GM12878 (cell line): ENCODE results near the gene CNTNAP2. TPM values are rescaled to one million over a fixed set of nuclear protein-coding genes. Genes with fewer than 3 reads are reported as not detected.

ENCODE experiments used
- ATAC-seq: fragments of 200-7000 bp; cut with Tn5 transposase; 3 replicates; pipeline ENCODE4 v1.9.1; 2020; ENCODE audit warnings: mild to moderate bottlenecking, moderate library complexity
- BruUV-seq: library from RNA; stranded (reverse); fragments of 400-500 nt; replicated peaks from 2 replicates; lab custom pipeline; 2021; lab: Mats Ljungman, UMichigan
- CTCF ChIA-PET: fragments of 300-600 bp; sonication (Branson Sonifier 250); formaldehyde crosslinking; extraction: SDS; loops from one replicate; lab custom pipeline; 2021; ENCODE audit warnings: inconsistent platforms; lab: Yijun Ruan, JAX
- POLR2A ChIA-PET: fragments of 350-600 bp; formaldehyde crosslinking; extraction: SDS; loops from one replicate; lab custom pipeline; 2021; ENCODE audit warnings: inconsistent platforms; lab: Charles Lee
- RAD21 ChIA-PET: fragments of 300-600 bp; sonication (Branson Sonifier 250); formaldehyde crosslinking; loops from one replicate; lab custom pipeline; 2023; ENCODE audit warnings: antibody characterized with exemption; ENCODE audit not compliant: unreplicated experiment; lab: Charles Lee
- SMC1A ChIA-PET: fragments of 300-600 bp; sonication (Branson Sonifier 250); formaldehyde crosslinking; loops from one replicate; lab custom pipeline; 2023; ENCODE audit not compliant: unreplicated experiment, uncharacterized antibody; lab: Charles Lee
- DNase-seq: peaks from one replicate; pipeline ENCODE4 v3.0.0-alpha.2; 2011; ENCODE audit warnings: low read depth, low spot score
- FAIRE-seq: peaks from 3 replicates; lab custom pipeline; 2011; peaks lifted over from hg19 to GRCh38; lab: Jason Lieb, UNC
- H2AFZ ChIP-seq: 2 replicates; pipeline ENCODE4 v1.6.0; 2011; ENCODE audit warnings: low read depth, low read length, control low read depth; ENCODE audit not compliant: control insufficient read depth
- H3K27ac ChIP-seq: 2 replicates; pipeline ENCODE4 v1.5.1; 2011; ENCODE audit warnings: control low read depth; ENCODE audit not compliant: control insufficient read depth, insufficient read depth
- H3K27me3 ChIP-seq, 2 experiments: replicated peaks in 1 of 2; 2 replicates each; pipeline versions ENCODE4 v1.6.0 to v1.6.1; 2011; ENCODE audit warnings: low read length in 1 of 2; ENCODE audit not compliant: control insufficient read depth in 2 of 2, insufficient read depth in 2 of 2
- H3K36me3 ChIP-seq, 2 experiments: 2 replicates each; pipeline ENCODE4 v1.5.1; 2011; ENCODE audit warnings: low read length in 1 of 2; ENCODE audit not compliant: control insufficient read depth in 2 of 2, insufficient read depth in 2 of 2
- H3K4me1 ChIP-seq: 2 replicates; pipeline ENCODE4 v1.6.1; 2011; ENCODE audit warnings: mild to moderate bottlenecking, low read length, moderate library complexity, mixed read lengths; ENCODE audit not compliant: control insufficient read depth, insufficient read depth
- H3K4me2 ChIP-seq: 2 replicates; pipeline ENCODE4 v1.6.0; 2011; ENCODE audit warnings: control low read depth; ENCODE audit not compliant: control insufficient read depth, insufficient read depth
- H3K4me3 ChIP-seq: fragments of 200-600 bp; sonication (generic); 2 replicates; pipeline ENCODE4 v1.5.1; 2016
- H3K79me2 ChIP-seq: 2 replicates; pipeline ENCODE4 v1.6.0; 2011; ENCODE audit warnings: low read length; ENCODE audit not compliant: control insufficient read depth, insufficient read depth
- H3K9ac ChIP-seq: 2 replicates; pipeline ENCODE4 v1.8.0; 2011; ENCODE audit warnings: low read length, control low read depth, mixed read lengths; ENCODE audit not compliant: control insufficient read depth, insufficient read depth
- H3K9me3 ChIP-seq: replicated peaks from 3 replicates; pipeline ENCODE4 v1.5.1; 2011; ENCODE audit warnings: mild to moderate bottlenecking, low read length; ENCODE audit not compliant: control insufficient read depth, insufficient read depth
- H4K20me1 ChIP-seq: 2 replicates; pipeline ENCODE4 v1.6.0; 2011; ENCODE audit not compliant: control insufficient read depth, insufficient read depth
- BHLHE40 ChIP-seq, 2 experiments: fragments of 450-650 bp in 1 of 2; IDR thresholded peaks; 2 replicates each; pipeline ENCODE4 v1.6.1; 2011 to 2017; ENCODE audit warnings: low read depth in 2 of 2, borderline replicate concordance in 1 of 2, improper control_type of control experiment in 1 of 2, low read length in 1 of 2, mild to moderate bottlenecking in 1 of 2
- DPF2 ChIP-seq: fragments of 450-650 bp; IDR thresholded peaks from 2 replicates; pipeline ENCODE4 v1.6.1; 2017; ENCODE audit warnings: mild to moderate bottlenecking
- HDAC2 ChIP-seq: fragments of 200-600 bp; sonication (generic); IDR thresholded peaks from 2 replicates; pipeline ENCODE4 v1.6.1; 2017
- IKZF2 ChIP-seq, 2 experiments: fragments of 450-650 bp; IDR thresholded peaks; 2 replicates each; pipeline ENCODE4 v1.6.1; 2017; ENCODE audit warnings: mild to moderate bottlenecking in 2 of 2, moderate library complexity in 2 of 2
- LARP7 ChIP-seq: fragments of 450-650 bp; IDR thresholded peaks from 2 replicates; pipeline ENCODE4 v1.6.1; 2017; ENCODE audit warnings: mild to moderate bottlenecking
- MEF2A ChIP-seq: IDR thresholded peaks from 2 replicates; pipeline ENCODE4 v1.6.1; 2011; ENCODE audit warnings: low read depth, mild to moderate bottlenecking, low read length, moderate library complexity; ENCODE audit not compliant: insufficient read depth
- MTA3 ChIP-seq: IDR thresholded peaks from 2 replicates; pipeline ENCODE4 v1.6.1; 2012; ENCODE audit warnings: low read length, inconsistent platforms, borderline replicate concordance
- NFXL1 ChIP-seq: fragments of 450-650 bp; IDR thresholded peaks from 2 replicates; pipeline ENCODE4 v1.6.1; 2017; ENCODE audit warnings: antibody characterized with exemption, mild to moderate bottlenecking, borderline replicate concordance
- NRF1 ChIP-seq: conservative IDR thresholded peaks from 2 replicates; pipeline ENCODE4 v1.6.1; 2011; ENCODE audit warnings: mild to moderate bottlenecking, low read depth, low read length, improper control_type of control experiment
- PAX5 ChIP-seq: IDR thresholded peaks from 2 replicates; pipeline ENCODE4 v1.6.1; 2011; ENCODE audit warnings: low read depth, low read length, borderline replicate concordance
- PML ChIP-seq: IDR thresholded peaks from 2 replicates; pipeline ENCODE4 v1.6.1; 2012; ENCODE audit warnings: low read length, inconsistent platforms
- WRNIP1 ChIP-seq: IDR thresholded peaks from 2 replicates; pipeline ENCODE4 v1.6.1; 2011; ENCODE audit warnings: low read depth, low read length, improper control_type of control experiment, borderline replicate concordance
- WGBS: methylation state at CpG from one replicate; pipeline ENCODE4 v1.1.6; 2016; ENCODE audit warnings: low lambda C conversion rate; ENCODE audit not compliant: insufficient replicate concordance, insufficient coverage; ENCODE audit errors: missing lambda C conversion rate; 5-methylcytosine and 5-hydroxymethylcytosine counted together
- in situ Hi-C: fragments of 300-500 bp; cut with MboI; formaldehyde crosslinking; loops from 9 replicates; pipeline ENCODE4 v1.14.3; 2018; ENCODE audit warnings: mixed read lengths
- intact Hi-C: fragments of 100-400 bp; cut with micrococcal nuclease; formaldehyde crosslinking; loops from one replicate; pipeline ENCODE4 v1.14.2; 2022; ENCODE audit not compliant: unreplicated experiment
- polyA plus RNA-seq, 11 experiments: library from polyadenylated mRNA; depleted of rRNA in 4 of 11; unstranded in 6 of 11; stranded (reverse) in 5 of 11; fragments of >200 nt; fragmentation: Nextera tagmentation in 4 of 11; fragmentation: Illumina TruSeq in 1 of 11; extraction: Ambion mirVana in 4 of 11; extraction: Trizol in 1 of 11; gene quantifications; 1 replicate in 1 of 11; 2 replicates in 10 of 11; pipeline versions ENCODE4 v1.2.1 to v1.2.3, GENCODE V29; 2011 to 2016; ENCODE audit warnings: inconsistent platforms in 2 of 11, missing spikeins in 2 of 11, low read depth in 1 of 11
- total RNA-seq, 4 experiments: library from RNA; depleted of rRNA in 3 of 4; stranded (reverse); fragments of >200 nt in 3 of 4; fragmentation: Illumina TruSeq in 1 of 4; extraction: Trizol in 1 of 4; gene quantifications; 2 replicates each; pipeline versions ENCODE4 v1.2.1 to v1.2.3, GENCODE V29; 2013 to 2021
- TF ChIP-seq, protein P1 (sequence below): IDR thresholded peaks from 2 replicates; pipeline ENCODE4 v1.6.1; 2011; ENCODE audit warnings: borderline replicate concordance, low read depth, mild to moderate bottlenecking, moderate library complexity, mixed read lengths, low read length; ENCODE audit not compliant: insufficient read depth; ENCODE audit errors: extremely low read length
- TF ChIP-seq, protein P2 (sequence below): IDR thresholded peaks from 2 replicates; pipeline ENCODE4 v1.6.1; 2011; ENCODE audit warnings: low read depth, mild to moderate bottlenecking, low read length, moderate library complexity, borderline replicate concordance; ENCODE audit errors: extremely low read depth
- TF ChIP-seq, protein P3 (sequence below): fragments of 150-350 bp; IDR thresholded peaks from 2 replicates; pipeline ENCODE4 v1.6.1; 2016; ENCODE audit warnings: low read depth, low read length
- TF ChIP-seq, protein P4 (sequence below): fragments of 450-650 bp; formaldehyde crosslinking; IDR thresholded peaks from 2 replicates; pipeline ENCODE4 v1.5.0; 2022; ENCODE audit warnings: mild to moderate bottlenecking, missing genetic modification characterization

Gene CNTNAP2
- total and polyA plus RNA-seq, 10 of the 15 experiments (the other 5 are each of a cell fraction or from before 2014, with no cell fraction given): 0.03 to 0.08 (median 0.03) TPM; not detected in 7

DNA sequence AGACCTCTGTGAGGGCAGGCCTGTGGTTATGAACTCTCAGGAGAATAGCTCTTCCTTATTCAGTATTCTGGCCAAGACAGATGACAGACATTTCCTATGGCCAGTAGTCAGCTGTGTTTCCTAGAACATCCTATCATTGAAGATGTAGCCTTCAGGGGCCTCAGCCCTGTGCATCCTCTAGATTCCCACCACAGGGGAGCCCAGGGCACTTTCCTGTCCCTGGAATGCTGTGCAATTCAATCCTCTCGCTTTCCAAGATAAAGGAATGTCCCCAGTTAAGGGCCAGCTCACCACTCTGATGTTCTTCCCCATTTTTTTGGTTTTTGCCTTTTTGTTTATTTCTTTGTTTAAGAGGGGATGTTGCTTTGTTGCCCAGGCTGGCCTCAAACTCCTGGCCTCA is 1895.2 kb downstream of the CNTNAP2 start (continued):
- TF ChIP-seq BHLHE40 (IDR thresholded peaks at IDR 0.05; ENCODE audit: borderline replicate concordance in 1 of 2, low read depth in 2 of 2, low read length in 1 of 2) (no peak), NRF1 (no peak)

DNA sequence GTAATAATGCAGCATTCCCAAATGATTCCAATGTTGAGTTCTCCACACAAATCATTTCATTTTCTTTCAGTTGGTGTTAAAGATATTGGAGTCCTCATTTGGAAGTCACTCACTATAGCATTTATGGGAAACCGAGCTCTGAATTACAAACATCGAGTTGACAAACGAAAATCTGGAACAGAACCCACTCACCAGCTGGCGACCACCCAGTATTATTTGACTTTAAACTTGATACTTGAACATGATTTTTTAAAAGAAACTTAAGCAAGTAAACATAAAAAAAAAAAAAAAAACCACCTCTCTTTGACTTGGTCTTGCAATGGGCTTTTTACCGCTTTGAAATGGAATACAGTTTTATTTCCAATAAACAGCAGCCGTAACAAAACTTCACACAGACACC is 1897.4 kb downstream of the CNTNAP2 start:
- ChIA-PET SMC1A (interaction anchor here (0.6 kb wide), 1 partner anchor 13 kb away, joined by 3 read pairs; no protein-coding TSS in a partner anchor), POLR2A (no interaction called here), CTCF (interaction anchor here (0.7 kb wide), 1 partner anchor 12 kb away, joined by 3 read pairs; no protein-coding TSS in a partner anchor), RAD21 (no interaction called here)
- in situ Hi-C loops (no loop called here), intact Hi-C loops (no loop called here)
- WGBS: 43% methylated on average over 6 of the region's 6 CpGs
- H4K20me1 ChIP-seq: no peaks in the 10 kb centered on the region
- no peaks in the 10 kb centered on the region for H3K79me2 ChIP-seq
- no peak overlapping the region for H3K9ac ChIP-seq
- H3K4me2 ChIP-seq: no peak overlapping the region
- FAIRE-seq (no peak), DNase-seq (no peak), ATAC-seq (no peak)
- H3K27ac ChIP-seq: no peak overlapping the region
- no peaks in the 10 kb centered on the region for H3K36me3 ChIP-seq
- H3K9me3 ChIP-seq: no peaks in the 10 kb centered on the region
- no peak overlapping the region for H3K4me3 ChIP-seq
- BruUV-seq: no TSS peak
- H3K4me1 ChIP-seq: no peaks in the 10 kb centered on the region
- no peaks in the 10 kb centered on the region for H3K27me3 ChIP-seq
- H2AFZ ChIP-seq: no peak overlapping the region
- TF ChIP-seq WRNIP1: no peak
- no peak for TF ChIP-seq NFXL1
- TF ChIP-seq, protein P1, sequence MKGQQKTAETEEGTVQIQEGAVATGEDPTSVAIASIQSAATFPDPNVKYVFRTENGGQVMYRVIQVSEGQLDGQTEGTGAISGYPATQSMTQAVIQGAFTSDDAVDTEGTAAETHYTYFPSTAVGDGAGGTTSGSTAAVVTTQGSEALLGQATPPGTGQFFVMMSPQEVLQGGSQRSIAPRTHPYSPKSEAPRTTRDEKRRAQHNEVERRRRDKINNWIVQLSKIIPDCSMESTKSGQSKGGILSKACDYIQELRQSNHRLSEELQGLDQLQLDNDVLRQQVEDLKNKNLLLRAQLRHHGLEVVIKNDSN: no peak
- TF ChIP-seq, protein P2, sequence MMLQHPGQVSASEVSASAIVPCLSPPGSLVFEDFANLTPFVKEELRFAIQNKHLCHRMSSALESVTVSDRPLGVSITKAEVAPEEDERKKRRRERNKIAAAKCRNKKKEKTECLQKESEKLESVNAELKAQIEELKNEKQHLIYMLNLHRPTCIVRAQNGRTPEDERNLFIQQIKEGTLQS: no peak
- TF ChIP-seq LARP7: no peak
- TF ChIP-seq HDAC2: no peak
- TF ChIP-seq, protein P3, sequence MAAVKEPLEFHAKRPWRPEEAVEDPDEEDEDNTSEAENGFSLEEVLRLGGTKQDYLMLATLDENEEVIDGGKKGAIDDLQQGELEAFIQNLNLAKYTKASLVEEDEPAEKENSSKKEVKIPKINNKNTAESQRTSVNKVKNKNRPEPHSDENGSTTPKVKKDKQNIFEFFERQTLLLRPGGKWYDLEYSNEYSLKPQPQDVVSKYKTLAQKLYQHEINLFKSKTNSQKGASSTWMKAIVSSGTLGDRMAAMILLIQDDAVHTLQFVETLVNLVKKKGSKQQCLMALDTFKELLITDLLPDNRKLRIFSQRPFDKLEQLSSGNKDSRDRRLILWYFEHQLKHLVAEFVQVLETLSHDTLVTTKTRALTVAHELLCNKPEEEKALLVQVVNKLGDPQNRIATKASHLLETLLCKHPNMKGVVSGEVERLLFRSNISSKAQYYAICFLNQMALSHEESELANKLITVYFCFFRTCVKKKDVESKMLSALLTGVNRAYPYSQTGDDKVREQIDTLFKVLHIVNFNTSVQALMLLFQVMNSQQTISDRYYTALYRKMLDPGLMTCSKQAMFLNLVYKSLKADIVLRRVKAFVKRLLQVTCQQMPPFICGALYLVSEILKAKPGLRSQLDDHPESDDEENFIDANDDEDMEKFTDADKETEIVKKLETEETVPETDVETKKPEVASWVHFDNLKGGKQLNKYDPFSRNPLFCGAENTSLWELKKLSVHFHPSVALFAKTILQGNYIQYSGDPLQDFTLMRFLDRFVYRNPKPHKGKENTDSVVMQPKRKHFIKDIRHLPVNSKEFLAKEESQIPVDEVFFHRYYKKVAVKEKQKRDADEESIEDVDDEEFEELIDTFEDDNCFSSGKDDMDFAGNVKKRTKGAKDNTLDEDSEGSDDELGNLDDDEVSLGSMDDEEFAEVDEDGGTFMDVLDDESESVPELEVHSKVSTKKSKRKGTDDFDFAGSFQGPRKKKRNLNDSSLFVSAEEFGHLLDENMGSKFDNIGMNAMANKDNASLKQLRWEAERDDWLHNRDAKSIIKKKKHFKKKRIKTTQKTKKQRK: no peak
- no peak for TF ChIP-seq MEF2A
- no peak for TF ChIP-seq IKZF2 (IDR thresholded peaks at IDR 0.05)
- TF ChIP-seq PAX5: no peak
- TF ChIP-seq, protein P4, sequence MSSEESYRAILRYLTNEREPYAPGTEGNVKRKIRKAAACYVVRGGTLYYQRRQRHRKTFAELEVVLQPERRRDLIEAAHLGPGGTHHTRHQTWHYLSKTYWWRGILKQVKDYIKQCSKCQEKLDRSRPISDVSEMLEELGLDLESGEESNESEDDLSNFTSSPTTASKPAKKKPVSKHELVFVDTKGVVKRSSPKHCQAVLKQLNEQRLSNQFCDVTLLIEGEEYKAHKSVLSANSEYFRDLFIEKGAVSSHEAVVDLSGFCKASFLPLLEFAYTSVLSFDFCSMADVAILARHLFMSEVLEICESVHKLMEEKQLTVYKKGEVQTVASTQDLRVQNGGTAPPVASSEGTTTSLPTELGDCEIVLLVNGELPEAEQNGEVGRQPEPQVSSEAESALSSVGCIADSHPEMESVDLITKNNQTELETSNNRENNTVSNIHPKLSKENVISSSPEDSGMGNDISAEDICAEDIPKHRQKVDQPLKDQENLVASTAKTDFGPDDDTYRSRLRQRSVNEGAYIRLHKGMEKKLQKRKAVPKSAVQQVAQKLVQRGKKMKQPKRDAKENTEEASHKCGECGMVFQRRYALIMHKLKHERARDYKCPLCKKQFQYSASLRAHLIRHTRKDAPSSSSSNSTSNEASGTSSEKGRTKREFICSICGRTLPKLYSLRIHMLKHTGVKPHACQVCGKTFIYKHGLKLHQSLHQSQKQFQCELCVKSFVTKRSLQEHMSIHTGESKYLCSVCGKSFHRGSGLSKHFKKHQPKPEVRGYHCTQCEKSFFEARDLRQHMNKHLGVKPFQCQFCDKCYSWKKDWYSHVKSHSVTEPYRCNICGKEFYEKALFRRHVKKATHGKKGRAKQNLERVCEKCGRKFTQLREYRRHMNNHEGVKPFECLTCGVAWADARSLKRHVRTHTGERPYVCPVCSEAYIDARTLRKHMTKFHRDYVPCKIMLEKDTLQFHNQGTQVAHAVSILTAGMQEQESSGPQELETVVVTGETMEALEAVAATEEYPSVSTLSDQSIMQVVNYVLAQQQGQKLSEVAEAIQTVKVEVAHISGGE (CRISPR knock-in tag): no peak
- no peak for TF ChIP-seq PML
- TF ChIP-seq MTA3: no peak
- no peak for TF ChIP-seq DPF2
